IMR-90 (cell line): ENCODE data around the gene NMT1. TPM values are rescaled to one million over a fixed set of nuclear protein-coding genes. Genes with fewer than 3 reads are reported as not detected.

Experiments
- ATAC-seq: fragments of 200-7000 bp; cut with Tn5 transposase; 2 replicates; pipeline ENCODE4 v1.9.1; 2020; ENCODE audit warnings: low read depth, mild to moderate bottlenecking, moderate library complexity
- BruUV-seq: library from RNA; stranded (reverse); fragments of 400-500 nt; replicated peaks from 2 replicates; lab custom pipeline; 2021; lab: Mats Ljungman, UMichigan
- CTCF ChIA-PET: fragments of 300-600 bp; formaldehyde crosslinking; extraction: SDS; loops from one replicate; lab custom pipeline; 2021; ENCODE audit warnings: antibody characterized with exemption; lab: Yijun Ruan, JAX
- POLR2A ChIA-PET: fragments of 300-600 bp; sonication (Branson Sonifier 250); formaldehyde crosslinking; loops from one replicate; lab custom pipeline; 2022; ENCODE audit warnings: antibody characterized with exemption; ENCODE audit not compliant: unreplicated experiment; lab: Charles Lee
- DNase-seq: peaks from one replicate; pipeline ENCODE4 v3.0.0; 2013
- H2AFZ ChIP-seq: replicated peaks from 2 replicates; pipeline ENCODE3; 2013; ENCODE audit warnings: low read length, mild to moderate bottlenecking; ENCODE audit not compliant: poor library complexity
- H2AK5ac ChIP-seq: 2 replicates; pipeline ENCODE4 v1.6.1; 2013; ENCODE audit warnings: low read depth, low read length, inconsistent platforms
- H2AK9ac ChIP-seq: replicated peaks from 2 replicates; pipeline ENCODE3; 2013; ENCODE audit warnings: mild to moderate bottlenecking, low read depth, low read length, moderate library complexity; ENCODE audit not compliant: poor library complexity
- H2BK120ac ChIP-seq: 2 replicates; pipeline ENCODE4 v1.6.1; 2013; ENCODE audit warnings: low read depth, low read length, inconsistent platforms
- H2BK15ac ChIP-seq: 3 replicates; pipeline ENCODE4 v1.6.1; 2013; ENCODE audit warnings: low read depth, low read length, inconsistent platforms
- H2BK20ac ChIP-seq: 2 replicates; pipeline ENCODE4 v1.6.1; 2013; ENCODE audit warnings: low read depth, mild to moderate bottlenecking, inconsistent platforms, low read length, moderate library complexity
- H2BK5ac ChIP-seq: 2 replicates; pipeline ENCODE4 v1.6.1; 2013; ENCODE audit warnings: mild to moderate bottlenecking, low read depth, low read length, inconsistent platforms; ENCODE audit not compliant: poor library complexity, severe bottlenecking
- H3K14ac ChIP-seq: replicated peaks from 2 replicates; pipeline ENCODE4 v1.6.1; 2013; ENCODE audit warnings: low read depth, low read length, inconsistent platforms
- H3K18ac ChIP-seq: 2 replicates; pipeline ENCODE4 v1.6.1; 2013; ENCODE audit warnings: low read depth, low read length, control low read depth
- H3K23ac ChIP-seq: 2 replicates; pipeline ENCODE4 v1.6.1; 2013; ENCODE audit warnings: low read depth, low read length, inconsistent platforms
- H3K27ac ChIP-seq: 2 replicates; pipeline ENCODE4 v1.5.1; 2013; ENCODE audit warnings: mild to moderate bottlenecking, control low read depth, low read length; ENCODE audit not compliant: insufficient read depth
- H3K27me3 ChIP-seq: 2 replicates; pipeline ENCODE4 v1.6.1; 2013; ENCODE audit warnings: low read length; ENCODE audit not compliant: control insufficient read depth, insufficient read depth
- H3K36me3 ChIP-seq: 2 replicates; pipeline ENCODE4 v1.6.1; 2013; ENCODE audit warnings: low read length, mixed read lengths; ENCODE audit not compliant: control insufficient read depth, insufficient read depth
- H3K4ac ChIP-seq: 2 replicates; pipeline ENCODE4 v1.6.1; 2013; ENCODE audit warnings: low read depth, low read length, inconsistent platforms
- H3K4me1 ChIP-seq: 2 replicates; pipeline ENCODE4 v1.6.1; 2013; ENCODE audit warnings: low read length, mixed read lengths; ENCODE audit not compliant: control insufficient read depth, insufficient read depth
- H3K4me2 ChIP-seq: 2 replicates; pipeline ENCODE4 v1.6.1; 2013; ENCODE audit warnings: low read depth, mild to moderate bottlenecking, control low read depth, low read length, moderate library complexity
- H3K4me3 ChIP-seq: 2 replicates; pipeline ENCODE4 v1.5.1; 2013; ENCODE audit warnings: low read depth, mild to moderate bottlenecking, control low read depth, low read length, moderate library complexity; ENCODE audit not compliant: insufficient read depth
- H3K56ac ChIP-seq: 2 replicates; pipeline ENCODE4 v1.6.1; 2013; ENCODE audit warnings: low read length, inconsistent platforms; ENCODE audit not compliant: insufficient read depth; ENCODE audit errors: extremely low read depth
- H3K79me1 ChIP-seq, 2 experiments: 2 replicates each; pipeline ENCODE4 v1.6.1; 2013; ENCODE audit warnings: low read length in 2 of 2, inconsistent platforms in 1 of 2, low read depth in 1 of 2
- H3K9ac ChIP-seq: 2 replicates; pipeline ENCODE4 v1.6.1; 2013; ENCODE audit warnings: low read depth, low read length, control low read depth
- H3K9me1 ChIP-seq: 2 replicates; pipeline ENCODE4 v1.6.1; 2013; ENCODE audit warnings: low read length, inconsistent platforms; ENCODE audit not compliant: insufficient read depth
- H3K9me3 ChIP-seq: 2 replicates; pipeline ENCODE4 v1.6.1; 2013; ENCODE audit warnings: low read length; ENCODE audit not compliant: control insufficient read depth, insufficient read depth
- H4K20me1 ChIP-seq: 2 replicates; pipeline ENCODE4 v1.6.1; 2013; ENCODE audit warnings: low read length, inconsistent platforms; ENCODE audit not compliant: insufficient read depth
- H4K5ac ChIP-seq: 2 replicates; pipeline ENCODE4 v1.6.1; 2013; ENCODE audit warnings: mild to moderate bottlenecking, low read depth, low read length, control low read depth
- H4K8ac ChIP-seq, 2 experiments: 2 replicates each; pipeline ENCODE4 v1.6.1; 2013; ENCODE audit warnings: low read depth in 2 of 2, low read length in 2 of 2, control low read depth in 1 of 2, inconsistent platforms in 1 of 2
- H4K91ac ChIP-seq: 2 replicates; pipeline ENCODE4 v1.6.1; 2013; ENCODE audit warnings: low read depth, low read length, inconsistent platforms; ENCODE audit not compliant: insufficient read depth
- CEBPB ChIP-seq: IDR thresholded peaks from 2 replicates; pipeline ENCODE4 v1.6.1; 2012; ENCODE audit warnings: low read depth, low read length, improper control_type of control experiment
- CHD1 ChIP-seq: IDR thresholded peaks from 2 replicates; pipeline ENCODE4 v1.6.1; 2012; ENCODE audit warnings: low read depth, low read length, improper control_type of control experiment
- CTCF ChIP-seq: conservative IDR thresholded peaks from 2 replicates; pipeline ENCODE4 v1.5.1; 2012; ENCODE audit warnings: mild to moderate bottlenecking, low read depth, low read length, improper control_type of control experiment
- FOS ChIP-seq: fragments of 150-350 bp; IDR thresholded peaks from 2 replicates; pipeline ENCODE4 v1.6.1; 2016; ENCODE audit warnings: low read depth, low read length
- MAFK ChIP-seq: IDR thresholded peaks from 2 replicates; pipeline ENCODE4 v1.6.1; 2012; ENCODE audit warnings: low read depth, low read length, improper control_type of control experiment
- MAZ ChIP-seq: IDR thresholded peaks from 2 replicates; pipeline ENCODE4 v1.6.1; 2012; ENCODE audit warnings: low read depth, mild to moderate bottlenecking, low read length, improper control_type of control experiment, moderate library complexity, borderline replicate concordance
- MXI1 ChIP-seq: IDR thresholded peaks from 2 replicates; pipeline ENCODE4 v1.6.1; 2012; ENCODE audit warnings: low read depth, mild to moderate bottlenecking, low read length, moderate library complexity, borderline replicate concordance
- NFE2L2 ChIP-seq: fragments of 150-350 bp; IDR thresholded peaks from 2 replicates; pipeline ENCODE4 v1.6.1; 2016; ENCODE audit warnings: low read depth, mild to moderate bottlenecking, low read length
- POLR2A ChIP-seq: IDR thresholded peaks from 2 replicates; pipeline ENCODE4 v1.6.1; 2012; ENCODE audit warnings: mild to moderate bottlenecking, low read depth, low read length
- RAD21 ChIP-seq: IDR thresholded peaks from 2 replicates; pipeline ENCODE4 v1.6.1; 2012; ENCODE audit warnings: low read length, improper control_type of control experiment
- RCOR1 ChIP-seq: IDR thresholded peaks from 2 replicates; pipeline ENCODE4 v1.6.1; 2012; ENCODE audit warnings: mild to moderate bottlenecking, low read length, improper control_type of control experiment; ENCODE audit not compliant: insufficient replicate concordance
- SMC3 ChIP-seq: fragments of 150-350 bp; IDR thresholded peaks from 2 replicates; pipeline ENCODE4 v1.6.1; 2016; ENCODE audit warnings: low read depth, mild to moderate bottlenecking, antibody characterized with exemption, low read length, moderate library complexity
- WGBS, 2 experiments: methylation state at CpG; one replicate each; pipeline versions ENCODE4 v1.1.5 to v1.1.7; 2013; ENCODE audit warnings: missing lambda C conversion rate in 2 of 2; ENCODE audit not compliant: insufficient read length in 1 of 2; ENCODE audit errors: extremely low coverage in 2 of 2; 5-methylcytosine and 5-hydroxymethylcytosine counted together
- dilution Hi-C: fragments of 300-500 bp; cut with HindIII; formaldehyde crosslinking; loops from one replicate; pipeline ENCODE4 v1.14.3; 2018; ENCODE audit warnings: low sequenced_read_pairs; ENCODE audit not compliant: unreplicated experiment
- in situ Hi-C: fragments of 300-500 bp; cut with MboI; formaldehyde crosslinking; loops from 3 replicates; pipeline ENCODE4 v1.14.3; 2019; ENCODE audit warnings: low sequenced_read_pairs, inconsistent platforms, mixed read lengths
- intact Hi-C: fragments of 100-400 bp; cut with micrococcal nuclease; formaldehyde crosslinking; loops from 2 replicates; pipeline ENCODE4 v1.10.0; 2022
- polyA plus RNA-seq, 3 experiments: library from polyadenylated mRNA; depleted of rRNA; stranded (reverse); fragments of >200 nt; gene quantifications; 2 replicates each; pipeline ENCODE4 v1.2.3, GENCODE V29; 2012; ENCODE audit warnings: low replicate concordance in 1 of 3
- total RNA-seq: library from RNA; depleted of rRNA; stranded (reverse); fragments of >200 nt; gene quantifications from 2 replicates; pipeline ENCODE4 v1.2.3, GENCODE V29; 2012
- TF ChIP-seq, protein P1 (sequence below): fragments of 150-350 bp; IDR thresholded peaks from 2 replicates; pipeline ENCODE4 v1.6.1; 2016; ENCODE audit warnings: low read depth, mild to moderate bottlenecking, low read length, moderate library complexity, borderline replicate concordance
- TF ChIP-seq, protein P2 (sequence below): fragments of 150-350 bp; IDR thresholded peaks from 2 replicates; pipeline ENCODE4 v1.6.1; 2017; ENCODE audit warnings: mild to moderate bottlenecking, antibody characterized with exemption, low read length, low read depth

NMT1 gene
- total and polyA plus RNA-seq, 2 of the 4 experiments (the other 2 are of a cell fraction) = 38.0 to 60.6 TPM

GRCh38 chr17:45101546-45101882 is 40.4 kb downstream of the NMT1 start:
- BruUV-seq = no TSS peak
- no peak overlapping the region for H3K56ac ChIP-seq
- peaks cover 85% of the 10 kb centered on the region for H3K36me3 ChIP-seq
- ATAC-seq (no peak), DNase-seq (no peak)
- dilution Hi-C loops (no loop called here), intact Hi-C loops (no loop called here), in situ Hi-C loops (no loop called here)
- no peaks in the 10 kb centered on the region for H3K9me3 ChIP-seq
- H4K91ac ChIP-seq = no peak overlapping the region
- H2AK9ac ChIP-seq = peak overlapping the region; percentile 51
- no peak overlapping the region for H2BK15ac ChIP-seq
- ChIA-PET POLR2A (no interaction called here), CTCF (no interaction called here)
- H3K23ac ChIP-seq = no peak overlapping the region
- H3K27me3 ChIP-seq = no peaks in the 10 kb centered on the region
- H3K9me1 ChIP-seq = no peaks in the 10 kb centered on the region
- no peak overlapping the region for H2BK120ac ChIP-seq
- no peak overlapping the region for H2BK20ac ChIP-seq
- H4K20me1 ChIP-seq = peaks cover 4% of the 10 kb centered on the region; the same call in 1 of the 2 replicates
- peaks cover 7% of the 10 kb centered on the region; the same call in 1 of the 2 replicates for H3K4me1 ChIP-seq
- H3K14ac ChIP-seq = no peak overlapping the region
- WGBS, 2 experiments = 50% methylated on average over 1 of the region's 9 CpGs; no CpG with 5 or more reads in 1 of the 2 experiments
- no peak overlapping the region for H3K4ac ChIP-seq
- peaks cover 13 to 63% of the 10 kb centered on the region in 2 experiments for H3K79me1 ChIP-seq
- H2BK5ac ChIP-seq = no peak overlapping the region
- no peak overlapping the region for H3K18ac ChIP-seq
- H3K4me2 ChIP-seq = no peak overlapping the region
- H4K5ac ChIP-seq = no peak overlapping the region
- H3K4me3 ChIP-seq = no peak overlapping the region
- TF ChIP-seq SMC3 (no peak), RCOR1 (no peak), MAFK (no peak), CEBPB (no peak), RAD21 (no peak), CHD1 (no peak), POLR2A (no peak), NFE2L2 (no peak), FOS (no peak), MAZ (no peak), MXI1 (no peak), CTCF (no peak)
- TF ChIP-seq, protein P1, sequence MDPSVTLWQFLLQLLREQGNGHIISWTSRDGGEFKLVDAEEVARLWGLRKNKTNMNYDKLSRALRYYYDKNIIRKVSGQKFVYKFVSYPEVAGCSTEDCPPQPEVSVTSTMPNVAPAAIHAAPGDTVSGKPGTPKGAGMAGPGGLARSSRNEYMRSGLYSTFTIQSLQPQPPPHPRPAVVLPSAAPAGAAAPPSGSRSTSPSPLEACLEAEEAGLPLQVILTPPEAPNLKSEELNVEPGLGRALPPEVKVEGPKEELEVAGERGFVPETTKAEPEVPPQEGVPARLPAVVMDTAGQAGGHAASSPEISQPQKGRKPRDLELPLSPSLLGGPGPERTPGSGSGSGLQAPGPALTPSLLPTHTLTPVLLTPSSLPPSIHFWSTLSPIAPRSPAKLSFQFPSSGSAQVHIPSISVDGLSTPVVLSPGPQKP = no peak
- TF ChIP-seq, protein P2, sequence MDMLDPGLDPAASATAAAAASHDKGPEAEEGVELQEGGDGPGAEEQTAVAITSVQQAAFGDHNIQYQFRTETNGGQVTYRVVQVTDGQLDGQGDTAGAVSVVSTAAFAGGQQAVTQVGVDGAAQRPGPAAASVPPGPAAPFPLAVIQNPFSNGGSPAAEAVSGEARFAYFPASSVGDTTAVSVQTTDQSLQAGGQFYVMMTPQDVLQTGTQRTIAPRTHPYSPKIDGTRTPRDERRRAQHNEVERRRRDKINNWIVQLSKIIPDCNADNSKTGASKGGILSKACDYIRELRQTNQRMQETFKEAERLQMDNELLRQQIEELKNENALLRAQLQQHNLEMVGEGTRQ = no peak
- no peak overlapping the region for H2AFZ ChIP-seq
- H2AK5ac ChIP-seq = no peak overlapping the region
- no peak overlapping the region for H3K9ac ChIP-seq
- H4K8ac ChIP-seq = no peak overlapping the region; a peak in 1 of 4 replicates
- no peak overlapping the region for H3K27ac ChIP-seq
